HL-60 (cell line): ENCODE results near the gene NOTO.
"Not testable (repeated sequence)": the region's sequence is repeated elsewhere in the genome, so short reads cannot be mapped to it uniquely, and the experiment has no call there.

Source experiments
- POLR2AphosphoS5 ChIP-seq: IDR thresholded peaks from 2 replicates; pipeline ENCODE4 v1.6.1; 2012; ENCODE audit warnings: low read depth
- SPI1 ChIP-seq: IDR thresholded peaks from 2 replicates; pipeline ENCODE4 v1.6.1; 2012; ENCODE audit warnings: low read depth, mild to moderate bottlenecking, borderline replicate concordance
- TF ChIP-seq, protein P1 (sequence below): IDR thresholded peaks from one replicate; pipeline ENCODE4 v1.5.1; 2011; ENCODE audit warnings: low read length, control low read depth, inconsistent platforms; ENCODE audit not compliant: insufficient read depth
- TF ChIP-seq, protein P2 (sequence below): IDR thresholded peaks from 2 replicates; pipeline ENCODE4 v1.6.1; 2012; ENCODE audit warnings: low read depth; ENCODE audit not compliant: insufficient replicate concordance

DNA sequence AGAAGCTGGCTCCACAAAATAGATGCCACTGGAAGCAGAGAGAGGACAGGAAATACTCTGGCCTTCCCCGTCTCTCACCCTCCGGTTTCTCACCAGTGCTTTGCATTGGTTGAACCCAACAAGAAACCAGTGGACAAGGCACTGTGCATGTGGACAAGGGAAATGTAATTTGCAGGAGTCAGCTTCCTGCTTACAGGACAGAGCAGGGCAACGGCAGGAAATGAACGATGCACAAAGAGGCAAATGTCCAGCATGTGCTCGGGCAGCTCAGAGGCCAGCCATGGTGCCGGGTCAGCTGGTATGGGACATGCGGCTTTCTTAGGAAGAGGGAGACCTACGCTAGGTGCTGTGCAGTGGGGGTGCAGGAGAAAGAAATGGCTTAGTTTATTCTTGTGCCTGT, 35.6 kb upstream of the NOTO start:
- TF ChIP-seq, protein P1, sequence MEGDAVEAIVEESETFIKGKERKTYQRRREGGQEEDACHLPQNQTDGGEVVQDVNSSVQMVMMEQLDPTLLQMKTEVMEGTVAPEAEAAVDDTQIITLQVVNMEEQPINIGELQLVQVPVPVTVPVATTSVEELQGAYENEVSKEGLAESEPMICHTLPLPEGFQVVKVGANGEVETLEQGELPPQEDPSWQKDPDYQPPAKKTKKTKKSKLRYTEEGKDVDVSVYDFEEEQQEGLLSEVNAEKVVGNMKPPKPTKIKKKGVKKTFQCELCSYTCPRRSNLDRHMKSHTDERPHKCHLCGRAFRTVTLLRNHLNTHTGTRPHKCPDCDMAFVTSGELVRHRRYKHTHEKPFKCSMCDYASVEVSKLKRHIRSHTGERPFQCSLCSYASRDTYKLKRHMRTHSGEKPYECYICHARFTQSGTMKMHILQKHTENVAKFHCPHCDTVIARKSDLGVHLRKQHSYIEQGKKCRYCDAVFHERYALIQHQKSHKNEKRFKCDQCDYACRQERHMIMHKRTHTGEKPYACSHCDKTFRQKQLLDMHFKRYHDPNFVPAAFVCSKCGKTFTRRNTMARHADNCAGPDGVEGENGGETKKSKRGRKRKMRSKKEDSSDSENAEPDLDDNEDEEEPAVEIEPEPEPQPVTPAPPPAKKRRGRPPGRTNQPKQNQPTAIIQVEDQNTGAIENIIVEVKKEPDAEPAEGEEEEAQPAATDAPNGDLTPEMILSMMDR: not testable (repeated sequence)
- TF ChIP-seq POLR2AphosphoS5, SPI1: not testable (repeated sequence)
- TF ChIP-seq, protein P2, sequence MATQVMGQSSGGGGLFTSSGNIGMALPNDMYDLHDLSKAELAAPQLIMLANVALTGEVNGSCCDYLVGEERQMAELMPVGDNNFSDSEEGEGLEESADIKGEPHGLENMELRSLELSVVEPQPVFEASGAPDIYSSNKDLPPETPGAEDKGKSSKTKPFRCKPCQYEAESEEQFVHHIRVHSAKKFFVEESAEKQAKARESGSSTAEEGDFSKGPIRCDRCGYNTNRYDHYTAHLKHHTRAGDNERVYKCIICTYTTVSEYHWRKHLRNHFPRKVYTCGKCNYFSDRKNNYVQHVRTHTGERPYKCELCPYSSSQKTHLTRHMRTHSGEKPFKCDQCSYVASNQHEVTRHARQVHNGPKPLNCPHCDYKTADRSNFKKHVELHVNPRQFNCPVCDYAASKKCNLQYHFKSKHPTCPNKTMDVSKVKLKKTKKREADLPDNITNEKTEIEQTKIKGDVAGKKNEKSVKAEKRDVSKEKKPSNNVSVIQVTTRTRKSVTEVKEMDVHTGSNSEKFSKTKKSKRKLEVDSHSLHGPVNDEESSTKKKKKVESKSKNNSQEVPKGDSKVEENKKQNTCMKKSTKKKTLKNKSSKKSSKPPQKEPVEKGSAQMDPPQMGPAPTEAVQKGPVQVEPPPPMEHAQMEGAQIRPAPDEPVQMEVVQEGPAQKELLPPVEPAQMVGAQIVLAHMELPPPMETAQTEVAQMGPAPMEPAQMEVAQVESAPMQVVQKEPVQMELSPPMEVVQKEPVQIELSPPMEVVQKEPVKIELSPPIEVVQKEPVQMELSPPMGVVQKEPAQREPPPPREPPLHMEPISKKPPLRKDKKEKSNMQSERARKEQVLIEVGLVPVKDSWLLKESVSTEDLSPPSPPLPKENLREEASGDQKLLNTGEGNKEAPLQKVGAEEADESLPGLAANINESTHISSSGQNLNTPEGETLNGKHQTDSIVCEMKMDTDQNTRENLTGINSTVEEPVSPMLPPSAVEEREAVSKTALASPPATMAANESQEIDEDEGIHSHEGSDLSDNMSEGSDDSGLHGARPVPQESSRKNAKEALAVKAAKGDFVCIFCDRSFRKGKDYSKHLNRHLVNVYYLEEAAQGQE: not testable (repeated sequence)
